Measurements from ENCODE around the gene ATG7.

The ATG7 gene

GRCh38 chr3:11411956-11412355 lies 139.8 kb downstream of the ATG7 start:
- Histone ChIP-seq H4K20me1 (ENCODE audit: insufficient read depth, low read length) (no peaks in the 10 kb centered on the region), H3K79me2 (ENCODE audit: insufficient read depth, low read length) (no peaks in the 10 kb centered on the region), H3K36me3 (ENCODE audit: insufficient read depth, low read length) (peaks cover 8% of the 10 kb centered on the region; the same call in 1 of the 2 replicates), H3K27ac (ENCODE audit: low read length) (no peak overlapping the region), H3K27me3 (ENCODE audit: insufficient read depth, low read length, poor library complexity) (no peaks in the 10 kb centered on the region), H3K4me3 (ENCODE audit: low read depth in 1 of 2, low read length in 2 of 2) (no peak overlapping the region), H3K4me1 (ENCODE audit: insufficient read depth, low read length) (no peaks in the 10 kb centered on the region), H3K9ac (ENCODE audit: low read depth, low read length) (no peak overlapping the region), H3K4me2 (ENCODE audit: insufficient read depth, low read length) (no peak overlapping the region), H2AFZ (ENCODE audit: low read depth, low read length) (no peak overlapping the region), H3K9me3 (ENCODE audit: insufficient read depth, low read length, severe bottlenecking) (peaks cover 14% of the 10 kb centered on the region)
- TF ChIP-seq EZH2 (IDR thresholded peaks at IDR 0.05; ENCODE audit: borderline replicate concordance, low read depth, low read length, severe bottlenecking) = no peak
- DNase-seq (no peak), ATAC-seq (ENCODE audit: insufficient read depth, low read depth) (no peak)

- TF ChIP-seq CTCF (IDR thresholded peaks at IDR 0.05; ENCODE audit: borderline replicate concordance, extremely low read depth, low read length, poor library complexity, severe bottlenecking) (no peak), EZH2 (IDR thresholded peaks at IDR 0.05; ENCODE audit: borderline replicate concordance, low read depth, low read length, severe bottlenecking) (no peak)
- ATAC-seq (ENCODE audit: insufficient read depth, low read depth) = no peak
- H3K27ac ChIP-seq (ENCODE audit: low read length) = no peak overlapping the region
- H3K4me2 ChIP-seq (ENCODE audit: insufficient read depth, low read length) = no peak overlapping the region
- DNase-seq = no peak
- no peak overlapping the region for H3K4me3 ChIP-seq (ENCODE audit: low read depth in 1 of 2, low read length in 2 of 2)
- H2AFZ ChIP-seq (ENCODE audit: low read depth, low read length) = no peak overlapping the region
- H3K9me3 ChIP-seq (ENCODE audit: insufficient read depth, low read length, severe bottlenecking) = peaks cover 10% of the 10 kb centered on the region
- H4K20me1 ChIP-seq (ENCODE audit: insufficient read depth, low read length) = no peaks in the 10 kb centered on the region
- H3K4me1 ChIP-seq (ENCODE audit: insufficient read depth, low read length) = no peaks in the 10 kb centered on the region
- no peaks in the 10 kb centered on the region for H3K36me3 ChIP-seq (ENCODE audit: insufficient read depth, low read length)
- H3K9ac ChIP-seq (ENCODE audit: low read depth, low read length) = no peak overlapping the region
- no peaks in the 10 kb centered on the region for H3K27me3 ChIP-seq (ENCODE audit: insufficient read depth, low read length, poor library complexity)
- no peaks in the 10 kb centered on the region for H3K79me2 ChIP-seq (ENCODE audit: insufficient read depth, low read length)
Observed at GRCh38 chr3:11413071-11413470, 140.9 kb downstream of the ATG7 start.

- H3K36me3 ChIP-seq (ENCODE audit: insufficient read depth, low read length) = no peaks in the 10 kb centered on the region
- H2AFZ ChIP-seq (ENCODE audit: low read depth, low read length) = no peak overlapping the region
- H3K27ac ChIP-seq (ENCODE audit: low read length) = no peak overlapping the region
- DNase-seq (no peak), ATAC-seq (ENCODE audit: insufficient read depth, low read depth) (no peak)
- H3K27me3 ChIP-seq (ENCODE audit: insufficient read depth, low read length, poor library complexity) = no peaks in the 10 kb centered on the region
- H3K79me2 ChIP-seq (ENCODE audit: insufficient read depth, low read length) = no peaks in the 10 kb centered on the region
- H4K20me1 ChIP-seq (ENCODE audit: insufficient read depth, low read length) = no peaks in the 10 kb centered on the region
- peaks cover 7% of the 10 kb centered on the region for H3K9me3 ChIP-seq (ENCODE audit: insufficient read depth, low read length, severe bottlenecking)
- no peak overlapping the region for H3K4me3 ChIP-seq (ENCODE audit: low read depth in 1 of 2, low read length in 2 of 2)
- TF ChIP-seq CTCF (IDR thresholded peaks at IDR 0.05; ENCODE audit: borderline replicate concordance, extremely low read depth, low read length, poor library complexity, severe bottlenecking) (no peak), EZH2 (IDR thresholded peaks at IDR 0.05; ENCODE audit: borderline replicate concordance, low read depth, low read length, severe bottlenecking) (no peak)
- no peaks in the 10 kb centered on the region for H3K4me1 ChIP-seq (ENCODE audit: insufficient read depth, low read length)
- no peak overlapping the region for H3K9ac ChIP-seq (ENCODE audit: low read depth, low read length)
- H3K4me2 ChIP-seq (ENCODE audit: insufficient read depth, low read length) = no peak overlapping the region
Observed at GRCh38 chr3:11415099-11415498, 142.9 kb downstream of the ATG7 start.

- no peaks in the 10 kb centered on the region for H4K20me1 ChIP-seq (ENCODE audit: insufficient read depth, low read length)
- TF ChIP-seq CTCF (IDR thresholded peaks at IDR 0.05; ENCODE audit: borderline replicate concordance, extremely low read depth, low read length, poor library complexity, severe bottlenecking) (no peak), EZH2 (IDR thresholded peaks at IDR 0.05; ENCODE audit: borderline replicate concordance, low read depth, low read length, severe bottlenecking) (no peak)
- H3K9me3 ChIP-seq (ENCODE audit: insufficient read depth, low read length, severe bottlenecking) = peaks cover under 1% of the 10 kb centered on the region
- H3K4me3 ChIP-seq (ENCODE audit: low read depth in 1 of 2, low read length in 2 of 2) = no peak overlapping the region
- DNase-seq (no peak), ATAC-seq (ENCODE audit: insufficient read depth, low read depth) (no peak)
- H3K79me2 ChIP-seq (ENCODE audit: insufficient read depth, low read length) = no peaks in the 10 kb centered on the region
- no peak overlapping the region for H3K4me2 ChIP-seq (ENCODE audit: insufficient read depth, low read length)
- H3K36me3 ChIP-seq (ENCODE audit: insufficient read depth, low read length) = no peaks in the 10 kb centered on the region
- no peaks in the 10 kb centered on the region for H3K27me3 ChIP-seq (ENCODE audit: insufficient read depth, low read length, poor library complexity)
- no peaks in the 10 kb centered on the region for H3K4me1 ChIP-seq (ENCODE audit: insufficient read depth, low read length)
- no peak overlapping the region for H2AFZ ChIP-seq (ENCODE audit: low read depth, low read length)
- no peak overlapping the region for H3K9ac ChIP-seq (ENCODE audit: low read depth, low read length)
- H3K27ac ChIP-seq (ENCODE audit: low read length) = no peak overlapping the region
Observed at GRCh38 chr3:11420066-11420465, 147.9 kb downstream of the ATG7 start.
